Neural cell (in vitro differentiated cells): ENCODE results near the gene AGAP3.

Experiments used
- CTCF ChIP-seq: fragments of 450-650 bp; IDR thresholded peaks from 2 replicates; pipeline ENCODE4 v1.5.1; 2014; ENCODE audit warnings: antibody characterized with exemption, mild to moderate bottlenecking, moderate library complexity; ENCODE audit not compliant: poor library complexity, severe bottlenecking
- EP300 ChIP-seq: fragments of 450-650 bp; conservative IDR thresholded peaks from 2 replicates; pipeline ENCODE4 v1.6.1; 2014; ENCODE audit warnings: antibody characterized with exemption, mild to moderate bottlenecking, moderate library complexity; ENCODE audit not compliant: poor library complexity, severe bottlenecking
- EZH2 ChIP-seq: fragments of 200-600, 300-800 bp; shearing (Covaris generic), sonication (generic); IDR thresholded peaks from 2 replicates; pipeline ENCODE4 v1.6.1; 2014; ENCODE audit warnings: antibody characterized with exemption, low read length, borderline replicate concordance, mild to moderate bottlenecking; ENCODE audit not compliant: insufficient read depth, poor library complexity, severe bottlenecking

- TF ChIP-seq CTCF (no peak), EP300 (no peak), EZH2 (no peak)
Measured at GRCh38 chr7:151138153-151138851, 52.0 kb downstream of the AGAP3 start.
